ENCODE data around the gene RHOJ. TPM values are rescaled to one million over a fixed set of nuclear protein-coding genes. Genes with fewer than 3 reads are reported as not detected.
"Not testable (repeated sequence)": the region's sequence is repeated elsewhere in the genome, so short reads cannot be mapped to it uniquely, and the experiment has no call there.

The RHOJ gene
- total RNA-seq (2014; rRNA removed; shearing (Covaris generic)) = not detected in 2 replicates

- Histone ChIP-seq H3K4me3 (ENCODE audit: insufficient read depth, low read depth, low read length) (no peak within 1 kb of the TSS), H3K36me3 (replicated peaks; ENCODE audit: control insufficient read depth, insufficient read depth, low read length) (no peaks in the 10 kb centered on the region), H3K27me3 (ENCODE audit: control insufficient read depth, insufficient read depth, low read length) (no peaks in the 10 kb centered on the region)
- DNase-seq = no peak
These were observed at the start of gene RHOJ for GRCh38 chr14:63204407-63205043. TSS of gene RHOJ (plus strand) at chr14:63204443. CDS start at chr14:63204870, 427 bp downstream.

- H3K4me3 ChIP-seq (ENCODE audit: insufficient read depth, low read depth, low read length) = no peak overlapping the region
- no peak for DNase-seq
- H3K36me3 ChIP-seq (replicated peaks; ENCODE audit: control insufficient read depth, insufficient read depth, low read length) = no peaks in the 10 kb centered on the region
- no peaks in the 10 kb centered on the region for H3K27me3 ChIP-seq (ENCODE audit: control insufficient read depth, insufficient read depth, low read length)
These were observed 48.6 kb upstream of the RHOJ start for GRCh38 chr14:63155511-63156185.

- no peaks in the 10 kb centered on the region for H3K36me3 ChIP-seq (replicated peaks; ENCODE audit: control insufficient read depth, insufficient read depth, low read length)
- H3K4me3 ChIP-seq (ENCODE audit: insufficient read depth, low read depth, low read length) = no peak overlapping the region
- DNase-seq = no peak
- H3K27me3 ChIP-seq (ENCODE audit: control insufficient read depth, insufficient read depth, low read length) = no peaks in the 10 kb centered on the region
These were observed 47.0 kb upstream of the RHOJ start for GRCh38 chr14:63157195-63157594.

- no peak overlapping the region for H3K4me3 ChIP-seq (ENCODE audit: insufficient read depth, low read depth, low read length)
- DNase-seq = no peak
These were observed 40.9 kb upstream of the RHOJ start for GRCh38 chr14:63163306-63163705.

GRCh38 chr14:63164108-63164683 is 40.0 kb upstream of the RHOJ start:
- Histone ChIP-seq H3K36me3 (replicated peaks; ENCODE audit: control insufficient read depth, insufficient read depth, low read length) (no peaks in the 10 kb centered on the region), H3K4me3 (ENCODE audit: insufficient read depth, low read depth, low read length) (no peak overlapping the region), H3K27me3 (ENCODE audit: control insufficient read depth, insufficient read depth, low read length) (no peaks in the 10 kb centered on the region)
- no peak for DNase-seq

More at GRCh38 chr14:63163306-63163705, 40.9 kb upstream of the RHOJ start:
- no peaks in the 10 kb centered on the region for H3K27me3 ChIP-seq (ENCODE audit: control insufficient read depth, insufficient read depth, low read length)
- no peaks in the 10 kb centered on the region for H3K36me3 ChIP-seq (replicated peaks; ENCODE audit: control insufficient read depth, insufficient read depth, low read length)

GRCh38 chr14:63165267-63165666 is 39.0 kb upstream of the RHOJ start:
- H3K4me3 ChIP-seq (ENCODE audit: insufficient read depth, low read depth, low read length); H3K36me3 ChIP-seq (replicated peaks; ENCODE audit: control insufficient read depth, insufficient read depth, low read length); H3K27me3 ChIP-seq (ENCODE audit: control insufficient read depth, insufficient read depth, low read length); DNase-seq: not testable (repeated sequence)

- no peak overlapping the region for H3K4me3 ChIP-seq (ENCODE audit: insufficient read depth, low read depth, low read length)
- H3K36me3 ChIP-seq (replicated peaks; ENCODE audit: control insufficient read depth, insufficient read depth, low read length) = no peaks in the 10 kb centered on the region
- H3K27me3 ChIP-seq (ENCODE audit: control insufficient read depth, insufficient read depth, low read length) = no peaks in the 10 kb centered on the region
- DNase-seq = no peak
These were observed 37.2 kb upstream of the RHOJ start for GRCh38 chr14:63167044-63167443.

GRCh38 chr14:63174760-63175191 is 29.5 kb upstream of the RHOJ start:
- H3K36me3 ChIP-seq (replicated peaks; ENCODE audit: control insufficient read depth, insufficient read depth, low read length) = no peaks in the 10 kb centered on the region
- H3K27me3 ChIP-seq (ENCODE audit: control insufficient read depth, insufficient read depth, low read length) = no peaks in the 10 kb centered on the region
- DNase-seq = peak; percentile 60
- H3K4me3 ChIP-seq (ENCODE audit: insufficient read depth, low read depth, low read length) = no peak overlapping the region

- H3K27me3 ChIP-seq (ENCODE audit: control insufficient read depth, insufficient read depth, low read length) = no peaks in the 10 kb centered on the region
- DNase-seq = no peak
- no peaks in the 10 kb centered on the region for H3K36me3 ChIP-seq (replicated peaks; ENCODE audit: control insufficient read depth, insufficient read depth, low read length)
- H3K4me3 ChIP-seq (ENCODE audit: insufficient read depth, low read depth, low read length) = no peak overlapping the region
These were observed 28.7 kb upstream of the RHOJ start for GRCh38 chr14:63175531-63175930.

GRCh38 chr14:63178912-63179311 is 25.3 kb upstream of the RHOJ start:
- Histone ChIP-seq H3K27me3 (ENCODE audit: control insufficient read depth, insufficient read depth, low read length) (no peaks in the 10 kb centered on the region), H3K4me3 (ENCODE audit: insufficient read depth, low read depth, low read length) (no peak overlapping the region), H3K36me3 (replicated peaks; ENCODE audit: control insufficient read depth, insufficient read depth, low read length) (no peaks in the 10 kb centered on the region)
- DNase-seq = no peak

GRCh38 chr14:63179383-63179782 is 24.9 kb upstream of the RHOJ start:
- DNase-seq = no peak
- Histone ChIP-seq H3K4me3 (ENCODE audit: insufficient read depth, low read depth, low read length) (no peak overlapping the region), H3K27me3 (ENCODE audit: control insufficient read depth, insufficient read depth, low read length) (no peaks in the 10 kb centered on the region), H3K36me3 (replicated peaks; ENCODE audit: control insufficient read depth, insufficient read depth, low read length) (no peaks in the 10 kb centered on the region)

- H3K27me3 ChIP-seq (ENCODE audit: control insufficient read depth, insufficient read depth, low read length) = no peaks in the 10 kb centered on the region
- no peaks in the 10 kb centered on the region for H3K36me3 ChIP-seq (replicated peaks; ENCODE audit: control insufficient read depth, insufficient read depth, low read length)
- H3K4me3 ChIP-seq (ENCODE audit: insufficient read depth, low read depth, low read length) = no peak overlapping the region
- no peak for DNase-seq
These were observed 24.2 kb upstream of the RHOJ start for GRCh38 chr14:63180011-63180410.

GRCh38 chr14:63182968-63183367 is 21.3 kb upstream of the RHOJ start:
- Histone ChIP-seq H3K4me3 (ENCODE audit: insufficient read depth, low read depth, low read length) (no peak overlapping the region), H3K36me3 (replicated peaks; ENCODE audit: control insufficient read depth, insufficient read depth, low read length) (no peaks in the 10 kb centered on the region), H3K27me3 (ENCODE audit: control insufficient read depth, insufficient read depth, low read length) (no peaks in the 10 kb centered on the region)
- DNase-seq = no peak

GRCh38 chr14:63186453-63186852 is 17.8 kb upstream of the RHOJ start:
- Histone ChIP-seq H3K27me3 (ENCODE audit: control insufficient read depth, insufficient read depth, low read length) (no peaks in the 10 kb centered on the region), H3K36me3 (replicated peaks; ENCODE audit: control insufficient read depth, insufficient read depth, low read length) (no peaks in the 10 kb centered on the region), H3K4me3 (ENCODE audit: insufficient read depth, low read depth, low read length) (no peak overlapping the region)
- no peak for DNase-seq

GRCh38 chr14:63191211-63191610 is 13.0 kb upstream of the RHOJ start:
- Histone ChIP-seq H3K4me3 (ENCODE audit: insufficient read depth, low read depth, low read length) (no peak overlapping the region), H3K27me3 (ENCODE audit: control insufficient read depth, insufficient read depth, low read length) (no peaks in the 10 kb centered on the region), H3K36me3 (replicated peaks; ENCODE audit: control insufficient read depth, insufficient read depth, low read length) (no peaks in the 10 kb centered on the region)
- no peak for DNase-seq
